Left ventricle myocardium inferior (tissue), 1 donor: ENCODE measurements around the gene SAMD10. TPM values are rescaled to one million over a fixed set of nuclear protein-coding genes. Genes with fewer than 3 reads are reported as not detected.

Experiments
- DNase-seq: peaks from one replicate; pipeline ENCODE4 v3.0.0-alpha.2; 2020
- H3K27ac ChIP-seq: fragments of 200-600 bp; replicated peaks from 2 replicates; pipeline ENCODE4 v1.8.0; 2021
- H3K27me3 ChIP-seq: fragments of 200-600 bp; 2 replicates; pipeline ENCODE4 v1.8.0; 2021; ENCODE audit warnings: low read depth
- H3K36me3 ChIP-seq: fragments of 200-600 bp; 2 replicates; pipeline ENCODE4 v1.8.0; 2021
- H3K4me1 ChIP-seq: fragments of 200-600 bp; 2 replicates; pipeline ENCODE4 v1.8.0; 2021
- H3K4me3 ChIP-seq: fragments of 200-600 bp; 2 replicates; pipeline ENCODE4 v1.8.0; 2021; ENCODE audit warnings: mild to moderate bottlenecking, moderate library complexity
- H3K9me3 ChIP-seq: fragments of 200-600 bp; replicated peaks from 2 replicates; pipeline ENCODE4 v1.8.0; 2021
- intact Hi-C: fragments of 100-400 bp; cut with micrococcal nuclease; formaldehyde crosslinking; loops from one replicate; pipeline ENCODE4 v1.11.0; 2022
- microRNA-seq: library from miRNA; unstranded; fragments of <30 nt; microRNA quantifications from one replicate; pipeline ENCODE4 v1.2.0, GENCODE V29; 2020
- total RNA-seq: library from RNA; stranded (reverse); fragmentation: NEBNext Ultra II Directional; extraction: Animal tissue kit (Norgen Biotek cat#: 25700); gene quantifications from one replicate; pipeline ENCODE4 v1.2.1, GENCODE V29; 2021
- TF ChIP-seq, protein P1 (sequence below): fragments of 200-600 bp; IDR thresholded peaks from 2 replicates; pipeline ENCODE4 v1.8.0; 2021; ENCODE audit warnings: antibody characterized with exemption, mild to moderate bottlenecking, borderline replicate concordance
- donor health status: DM: no; HTN: yes; CAD: no; lungs with severe emphysema.

Gene SAMD10
- total RNA-seq, 1 donor from 2014 or later, result 5.6 TPM

DNA sequence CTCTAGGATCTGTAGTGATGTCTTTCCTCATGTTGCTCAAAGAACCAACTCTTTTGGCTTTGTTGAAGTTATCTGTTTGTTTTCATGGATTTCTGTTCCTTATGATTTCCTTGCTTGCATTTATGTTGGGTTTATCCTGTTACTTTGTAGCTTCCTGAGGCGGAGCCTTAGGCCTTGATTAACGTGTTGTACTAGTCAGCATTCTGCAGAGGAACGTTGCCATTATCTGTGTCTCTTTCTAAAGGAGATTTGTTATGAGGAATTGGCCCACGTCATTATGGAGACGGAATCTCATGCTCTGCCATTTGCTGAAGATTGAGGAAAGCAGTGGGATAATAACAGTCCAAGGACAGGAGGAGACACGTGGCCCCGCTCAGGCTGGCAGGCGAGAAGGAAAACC is 53.1 kb downstream of the SAMD10 start:
- Histone ChIP-seq H3K27ac (no peak overlapping the region), H3K4me1 (peaks cover 40% of the 10 kb centered on the region), H3K27me3 (no peaks in the 10 kb centered on the region), H3K9me3 (no peaks in the 10 kb centered on the region), H3K4me3 (no peak overlapping the region), H3K36me3 (peaks cover 52% of the 10 kb centered on the region)
- DNase-seq, result no peak
- intact Hi-C loops, result no loop called here
- TF ChIP-seq, protein P1, sequence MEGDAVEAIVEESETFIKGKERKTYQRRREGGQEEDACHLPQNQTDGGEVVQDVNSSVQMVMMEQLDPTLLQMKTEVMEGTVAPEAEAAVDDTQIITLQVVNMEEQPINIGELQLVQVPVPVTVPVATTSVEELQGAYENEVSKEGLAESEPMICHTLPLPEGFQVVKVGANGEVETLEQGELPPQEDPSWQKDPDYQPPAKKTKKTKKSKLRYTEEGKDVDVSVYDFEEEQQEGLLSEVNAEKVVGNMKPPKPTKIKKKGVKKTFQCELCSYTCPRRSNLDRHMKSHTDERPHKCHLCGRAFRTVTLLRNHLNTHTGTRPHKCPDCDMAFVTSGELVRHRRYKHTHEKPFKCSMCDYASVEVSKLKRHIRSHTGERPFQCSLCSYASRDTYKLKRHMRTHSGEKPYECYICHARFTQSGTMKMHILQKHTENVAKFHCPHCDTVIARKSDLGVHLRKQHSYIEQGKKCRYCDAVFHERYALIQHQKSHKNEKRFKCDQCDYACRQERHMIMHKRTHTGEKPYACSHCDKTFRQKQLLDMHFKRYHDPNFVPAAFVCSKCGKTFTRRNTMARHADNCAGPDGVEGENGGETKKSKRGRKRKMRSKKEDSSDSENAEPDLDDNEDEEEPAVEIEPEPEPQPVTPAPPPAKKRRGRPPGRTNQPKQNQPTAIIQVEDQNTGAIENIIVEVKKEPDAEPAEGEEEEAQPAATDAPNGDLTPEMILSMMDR, result no peak

DNA sequence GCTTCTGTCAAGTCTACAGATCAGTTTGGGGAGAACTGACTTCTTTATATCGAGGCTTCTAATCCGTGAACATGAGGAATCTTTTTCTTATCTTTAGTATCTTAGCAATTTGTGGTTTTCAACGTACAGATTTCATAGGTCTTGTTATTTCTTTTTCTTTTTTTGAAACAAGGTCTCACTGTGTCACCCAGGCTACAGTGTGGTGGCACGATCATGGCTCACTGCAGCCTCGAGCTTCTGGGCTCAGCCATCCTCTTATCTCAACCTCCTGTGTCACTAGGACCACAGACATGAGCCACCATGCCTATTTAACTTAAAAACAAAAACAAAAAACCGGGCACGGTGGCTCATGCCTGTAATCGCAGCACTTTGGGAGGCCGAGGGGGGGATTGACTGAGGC is 55.2 kb downstream of the SAMD10 start:
- no peak overlapping the region for H3K27ac ChIP-seq
- no peaks in the 10 kb centered on the region for H3K27me3 ChIP-seq
- H3K36me3 ChIP-seq, result peaks cover 32% of the 10 kb centered on the region
- H3K9me3 ChIP-seq, result no peaks in the 10 kb centered on the region
- DNase-seq, result no peak
- intact Hi-C loops, result no loop called here
- peaks cover 24% of the 10 kb centered on the region for H3K4me1 ChIP-seq
- no peak overlapping the region for H3K4me3 ChIP-seq
- TF ChIP-seq, protein P1, result no peak

Small RNAs within 50 kb of the gene (microRNA-seq; reads per million reads assigned to microRNA genes)
- gene MIR1914, result not detected
- not detected for gene MIR647

Other genes with a start within 250 kb of the SAMD10 start
- gene LIME1, start 243.0 kb downstream of the SAMD10 start, total RNA-seq, result 3.4 TPM
- gene SLC2A4RG, start 239.9 kb downstream of the SAMD10 start, total RNA-seq, result 79.2 TPM
- 13.6 TPM for gene ZBTB46, start 148.4 kb downstream of the SAMD10 start, total RNA-seq
- gene ABHD16B, start 118.1 kb downstream of the SAMD10 start, total RNA-seq, result not detected
- gene TPD52L2, start 114.4 kb downstream of the SAMD10 start, total RNA-seq, result 72.0 TPM
- gene DNAJC5, start 84.5 kb downstream of the SAMD10 start, total RNA-seq, result 42.8 TPM
- 41.0 TPM for gene UCKL1, start 23.2 kb downstream of the SAMD10 start, total RNA-seq
- gene ZNF512B, start 9.7 kb downstream of the SAMD10 start, total RNA-seq, result 12.6 TPM
- gene PRPF6, start 1.5 kb upstream of the SAMD10 start, total RNA-seq, result 46.8 TPM
- gene C20orf204, start 56.5 kb upstream of the SAMD10 start, total RNA-seq, result 0.55 TPM
- 30.5 TPM for gene SOX18, start 70.0 kb upstream of the SAMD10 start, total RNA-seq
- gene TCEA2, start 83.6 kb upstream of the SAMD10 start, total RNA-seq, result 38.9 TPM
- 6.1 TPM for gene RGS19, start 99.9 kb upstream of the SAMD10 start, total RNA-seq
- 0.52 TPM for gene OPRL1, start 100.4 kb upstream of the SAMD10 start, total RNA-seq
- not detected for gene LKAAEAR1, start 104.8 kb upstream of the SAMD10 start, total RNA-seq
- gene NPBWR2, start 127.9 kb upstream of the SAMD10 start, total RNA-seq, result not detected
- 0.11 TPM for gene MYT1, start 184.8 kb upstream of the SAMD10 start, total RNA-seq